ENCODE results near the gene NPY2R.

- TF ChIP-seq POLR2AphosphoS5 (IDR thresholded peaks at IDR 0.05; ENCODE audit: low read depth, low read length) (no peak), TAF1 (IDR thresholded peaks at IDR 0.05; ENCODE audit: borderline replicate concordance, low read depth, low read length) (no peak), POLR2A (IDR thresholded peaks at IDR 0.05; ENCODE audit: low read depth, low read length) (no peak)
Measured at GRCh38 chr4:155245105-155245504, 36.7 kb downstream of the NPY2R start.
